HG02623 (cell line): ENCODE measurements around the gene ZHX3.

Source experiments
- ATAC-seq: cut with Tn5 transposase; IDR thresholded peaks from one replicate; pipeline ENCODE4 v1.9.1; 2021; ENCODE audit warnings: moderate library complexity; ENCODE audit not compliant: unreplicated experiment

ZHX3 gene

DNA sequence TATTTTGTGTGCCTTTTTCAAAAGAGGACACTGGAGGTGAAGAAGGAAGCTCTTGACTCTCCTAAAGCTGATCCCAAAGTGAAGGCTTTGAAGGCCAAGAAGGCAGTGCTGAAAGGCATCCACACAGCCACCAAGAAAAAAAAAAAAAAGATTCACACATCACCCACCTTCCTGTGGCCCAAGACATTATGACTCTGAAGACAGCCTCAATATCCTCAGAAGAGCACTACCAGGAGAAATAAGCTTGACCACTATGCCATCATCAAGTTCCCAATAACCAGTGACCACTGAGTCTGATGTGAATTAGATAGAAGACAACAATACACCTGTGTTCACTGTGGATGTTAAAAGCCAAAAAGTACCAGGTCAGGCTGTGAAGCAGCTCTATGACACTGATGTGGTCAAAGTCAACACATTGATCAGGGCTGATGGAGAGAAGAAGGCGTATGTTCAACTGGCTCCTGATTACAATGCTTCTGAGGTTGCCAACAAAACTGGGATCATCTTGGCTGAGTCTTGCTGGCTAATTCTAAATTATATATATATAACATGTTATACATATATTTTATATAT, 120.8 kb downstream of the ZHX3 start:
- no peak for ATAC-seq

DNA sequence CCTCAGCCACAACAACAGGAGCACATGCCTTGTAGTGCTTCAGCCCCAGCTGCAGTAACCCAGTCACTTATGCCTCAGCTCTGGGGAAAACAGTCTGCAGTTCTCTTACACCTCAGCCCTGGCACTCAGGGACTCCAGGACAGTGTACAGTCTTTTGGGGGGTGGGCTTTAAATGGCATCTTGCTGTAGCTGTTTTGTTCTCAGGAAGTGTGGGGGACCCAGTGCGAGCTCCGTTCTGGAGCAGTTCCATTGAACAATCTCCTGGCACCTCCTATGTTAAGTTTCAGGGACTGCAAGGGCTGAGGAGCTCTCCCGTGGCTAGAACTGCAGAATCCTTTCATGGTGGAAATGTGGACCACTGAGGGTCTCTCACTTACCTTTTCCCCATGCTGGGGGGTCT, 125.0 kb downstream of the ZHX3 start:
- no peak for ATAC-seq

DNA sequence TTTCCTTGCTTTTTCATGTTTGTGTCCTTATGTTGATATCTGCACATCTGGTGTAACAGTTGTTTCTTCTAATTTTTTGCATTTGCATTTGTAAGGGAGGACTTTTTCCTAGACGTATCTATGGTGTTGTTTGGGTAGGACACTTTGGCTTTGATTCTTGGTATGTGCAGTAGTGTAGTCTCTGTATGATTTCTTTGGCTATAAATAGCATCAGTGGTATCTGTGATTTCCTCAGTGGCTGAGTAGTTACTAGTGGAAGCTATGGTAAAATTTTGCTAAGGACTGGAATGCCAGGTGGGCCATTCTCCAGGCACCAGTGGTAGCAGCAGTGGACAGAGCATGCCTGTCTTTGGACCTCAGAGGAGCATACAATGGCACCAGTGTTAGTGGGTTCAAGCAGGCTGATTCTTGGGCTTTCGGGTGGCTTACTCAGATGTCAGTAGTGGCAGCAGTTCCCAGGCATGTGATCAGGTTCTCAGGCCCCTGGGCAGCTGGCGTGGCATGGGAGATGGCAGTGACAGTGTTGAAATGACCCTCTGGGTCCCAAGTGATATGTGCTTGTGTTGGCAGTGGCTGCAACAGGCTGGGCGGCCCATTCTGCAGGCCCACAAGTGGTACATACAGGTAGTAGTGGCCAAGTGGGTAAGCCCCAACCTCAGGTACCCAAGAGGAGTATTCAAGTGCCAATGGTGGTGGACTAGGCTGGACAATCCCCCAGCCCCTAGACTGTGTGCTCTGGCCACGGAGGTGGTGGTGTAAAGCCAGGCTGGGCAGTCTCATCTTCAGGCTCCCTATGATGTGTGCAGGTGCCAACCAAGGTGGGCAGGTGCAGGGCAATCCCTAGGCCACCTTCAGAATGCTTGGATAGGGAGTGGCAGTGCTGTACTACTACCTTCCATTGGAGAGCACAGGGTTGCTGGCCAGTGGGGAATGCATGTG, 125.7 kb downstream of the ZHX3 start:
- ATAC-seq: no peak

- ATAC-seq: no peak
These were observed 129.9 kb downstream of the ZHX3 start for GRCh38 chr20:41187668-41188067.

DNA sequence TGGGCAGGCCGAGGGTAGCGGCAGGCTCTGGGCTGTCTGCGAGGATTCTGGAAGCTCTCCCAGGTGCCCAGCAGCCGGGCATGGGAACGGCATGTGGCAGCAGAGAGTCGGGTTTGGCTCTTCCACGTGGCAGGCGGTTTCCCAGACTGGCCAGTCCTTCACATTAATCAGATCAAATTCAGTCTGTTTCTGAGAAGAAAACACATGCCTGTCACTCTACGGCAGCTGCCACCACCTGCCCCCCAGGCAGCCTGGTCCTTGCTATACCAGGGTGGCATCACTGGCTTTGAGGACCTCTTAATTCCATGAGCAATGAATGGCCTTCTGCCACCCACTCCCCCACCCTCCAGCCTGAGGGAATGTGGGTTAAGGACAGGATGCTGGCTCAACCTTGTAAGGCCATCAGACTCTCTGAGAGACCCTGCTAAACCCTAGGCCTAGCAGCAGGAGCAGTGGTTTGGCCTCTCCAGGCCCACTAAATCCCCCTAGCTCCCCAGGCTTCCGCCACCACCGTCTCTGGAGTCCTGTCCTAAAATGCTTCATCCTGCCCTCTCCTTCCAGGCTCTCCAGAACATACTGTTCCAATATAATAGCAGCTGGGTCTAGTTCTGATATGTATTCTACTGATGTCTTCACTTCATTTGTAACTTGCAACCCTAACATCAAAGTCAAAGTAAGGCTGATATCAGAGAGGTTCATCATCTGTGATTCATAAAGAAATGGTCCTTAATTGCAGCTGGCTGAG, 132.3 kb downstream of the ZHX3 start:
- no peak for ATAC-seq

GRCh38 chr20:41183831-41184230, 133.7 kb downstream of the ZHX3 start:
- ATAC-seq: no peak

GRCh38 chr20:41183391-41183790, 134.1 kb downstream of the ZHX3 start:
- ATAC-seq: no peak

DNA sequence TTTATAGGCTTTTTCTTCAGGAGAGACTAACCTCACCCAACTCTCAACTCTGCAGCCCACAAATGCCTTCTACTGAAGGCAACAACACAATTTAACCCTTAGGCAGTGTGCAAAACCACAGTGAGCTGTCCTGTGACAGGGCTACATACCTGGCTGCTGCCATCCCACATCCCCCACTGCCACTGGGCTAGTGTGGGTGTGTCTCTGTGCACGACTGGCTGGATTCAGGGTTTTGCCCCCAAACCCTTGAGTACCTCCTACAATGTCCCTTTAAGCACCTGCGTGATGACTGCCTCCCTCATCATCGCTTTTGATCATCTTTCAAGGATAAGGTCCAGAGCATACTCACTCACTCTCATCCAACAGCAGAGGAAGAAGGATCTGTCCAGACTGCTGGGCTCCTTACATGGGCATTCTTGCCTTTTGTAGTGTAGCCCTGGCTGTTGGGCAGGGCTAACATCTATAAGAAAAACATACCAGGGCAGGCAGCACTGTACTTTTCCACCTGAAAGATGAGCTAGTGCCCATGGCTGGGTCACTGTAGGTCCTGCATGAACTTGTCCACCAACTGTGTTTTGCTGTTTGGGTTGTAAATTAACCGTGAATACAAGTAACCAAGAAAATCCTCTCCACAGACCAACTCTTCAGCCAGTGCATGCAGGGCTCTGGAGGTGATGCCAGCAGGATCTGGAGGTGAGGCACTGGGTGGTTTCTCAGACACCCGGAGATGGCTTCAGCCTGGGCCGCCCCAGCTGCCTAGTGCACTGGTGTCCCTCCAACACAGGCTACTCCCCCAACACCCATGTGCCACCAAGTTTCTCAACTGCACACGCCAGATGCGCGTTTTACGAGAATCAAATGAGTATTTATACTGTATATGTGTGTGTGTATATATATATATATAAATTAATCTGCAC, 135.0 kb downstream of the ZHX3 start:
- ATAC-seq: no peak

DNA sequence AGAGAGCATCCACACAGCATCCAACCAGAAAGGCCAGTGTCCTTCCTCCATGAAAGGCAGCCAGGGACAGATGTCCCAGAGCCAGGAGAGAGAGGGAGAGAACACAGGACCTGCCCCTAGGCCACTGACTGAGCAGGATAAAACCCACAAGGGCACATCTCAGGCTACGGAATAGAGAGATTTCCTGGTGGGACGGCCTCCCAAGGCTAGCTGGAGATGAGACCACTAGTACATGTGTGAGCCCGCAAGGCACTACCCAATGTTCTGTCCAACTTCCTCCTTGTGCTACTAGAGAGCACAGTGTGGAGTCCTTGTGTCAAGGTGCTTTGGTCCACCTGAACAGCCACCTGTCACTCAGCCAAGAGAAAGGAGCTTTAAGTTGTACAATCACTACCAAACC, 136.0 kb downstream of the ZHX3 start:
- ATAC-seq: no peak

DNA sequence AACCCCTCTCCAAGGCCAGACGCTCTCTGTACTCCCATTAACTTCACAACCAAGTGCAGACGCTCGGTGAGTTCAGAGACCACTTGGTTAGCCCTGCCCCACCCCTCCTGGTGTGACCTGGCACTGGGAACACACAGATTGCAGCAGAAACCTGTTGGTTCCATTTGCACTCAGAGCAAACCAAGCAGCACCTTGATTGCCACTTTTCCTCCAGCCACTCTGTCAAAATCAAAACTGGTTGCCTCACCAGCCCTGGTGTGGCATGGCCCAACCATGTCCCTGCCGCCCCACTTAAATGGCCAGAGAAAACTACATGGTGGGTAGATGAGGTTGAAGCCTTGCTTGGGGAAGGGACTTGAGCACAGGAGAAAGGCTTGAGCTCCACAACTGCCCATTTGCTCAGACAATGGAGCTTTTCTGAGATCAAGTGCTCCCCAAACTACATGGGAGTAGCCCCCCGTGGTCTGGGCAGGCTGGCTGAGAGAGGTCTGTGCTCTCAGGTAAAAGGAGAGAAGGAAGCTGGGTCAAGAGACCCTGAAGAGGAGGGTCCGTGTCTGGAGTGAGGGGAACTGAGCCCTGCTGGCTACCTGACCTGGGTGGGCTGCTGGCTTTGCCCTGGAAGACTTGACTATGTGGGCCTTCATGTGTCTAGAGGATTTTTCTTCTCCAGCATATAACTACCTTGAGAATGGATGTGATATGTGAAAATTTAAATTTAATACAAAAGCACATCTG, 136.8 kb downstream of the ZHX3 start:
- ATAC-seq: no peak

- ATAC-seq: no peak
These were observed 137.6 kb downstream of the ZHX3 start for GRCh38 chr20:41179961-41180360.

DNA sequence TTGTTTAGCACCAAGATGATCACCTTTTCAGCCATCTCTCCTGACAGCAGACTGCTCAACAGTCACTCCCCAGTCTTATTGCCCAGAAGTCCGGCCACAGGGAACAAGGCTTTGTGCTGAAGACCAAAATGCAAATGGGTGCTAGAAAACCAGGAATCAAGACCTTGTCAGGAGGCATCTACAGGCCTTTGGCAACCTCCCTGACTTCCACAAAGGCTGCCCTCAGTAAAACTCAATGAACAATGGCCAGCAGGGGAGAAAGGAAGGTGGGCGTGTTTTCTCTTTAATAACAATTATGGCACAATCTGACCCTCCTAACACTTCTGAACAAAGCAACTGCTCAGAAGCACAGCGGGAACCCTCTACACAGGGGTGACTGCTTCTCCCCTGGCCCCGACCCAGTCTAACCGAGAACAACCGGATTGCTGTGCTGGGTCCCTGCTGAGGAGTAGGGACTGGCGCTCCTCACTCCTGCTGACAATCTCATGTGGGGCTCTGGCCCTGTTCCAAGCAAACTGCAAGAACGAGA, 138.6 kb downstream of the ZHX3 start:
- ATAC-seq: no peak

DNA sequence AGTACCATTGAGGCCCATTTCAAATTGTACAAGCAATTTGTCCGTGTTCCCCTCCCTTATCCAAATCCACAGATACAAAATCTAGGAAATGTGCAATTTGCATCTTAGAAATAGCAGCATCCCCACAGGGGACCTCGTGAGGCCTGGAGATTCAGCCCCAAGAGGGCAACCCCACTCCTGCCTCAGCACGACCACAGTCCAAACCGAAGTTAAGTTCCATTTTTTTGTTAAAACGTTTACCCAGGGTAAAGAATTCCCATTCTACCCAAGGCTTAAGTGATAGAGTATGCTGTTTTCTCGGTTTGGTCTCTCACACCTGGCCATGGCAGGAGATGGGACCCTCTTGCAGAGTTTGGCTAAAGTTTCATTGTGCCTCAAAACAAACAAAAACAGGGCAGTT, 139.0 kb downstream of the ZHX3 start:
- ATAC-seq: no peak

GRCh38 chr20:41177636-41178035, 139.9 kb downstream of the ZHX3 start:
- ATAC-seq: no peak

DNA sequence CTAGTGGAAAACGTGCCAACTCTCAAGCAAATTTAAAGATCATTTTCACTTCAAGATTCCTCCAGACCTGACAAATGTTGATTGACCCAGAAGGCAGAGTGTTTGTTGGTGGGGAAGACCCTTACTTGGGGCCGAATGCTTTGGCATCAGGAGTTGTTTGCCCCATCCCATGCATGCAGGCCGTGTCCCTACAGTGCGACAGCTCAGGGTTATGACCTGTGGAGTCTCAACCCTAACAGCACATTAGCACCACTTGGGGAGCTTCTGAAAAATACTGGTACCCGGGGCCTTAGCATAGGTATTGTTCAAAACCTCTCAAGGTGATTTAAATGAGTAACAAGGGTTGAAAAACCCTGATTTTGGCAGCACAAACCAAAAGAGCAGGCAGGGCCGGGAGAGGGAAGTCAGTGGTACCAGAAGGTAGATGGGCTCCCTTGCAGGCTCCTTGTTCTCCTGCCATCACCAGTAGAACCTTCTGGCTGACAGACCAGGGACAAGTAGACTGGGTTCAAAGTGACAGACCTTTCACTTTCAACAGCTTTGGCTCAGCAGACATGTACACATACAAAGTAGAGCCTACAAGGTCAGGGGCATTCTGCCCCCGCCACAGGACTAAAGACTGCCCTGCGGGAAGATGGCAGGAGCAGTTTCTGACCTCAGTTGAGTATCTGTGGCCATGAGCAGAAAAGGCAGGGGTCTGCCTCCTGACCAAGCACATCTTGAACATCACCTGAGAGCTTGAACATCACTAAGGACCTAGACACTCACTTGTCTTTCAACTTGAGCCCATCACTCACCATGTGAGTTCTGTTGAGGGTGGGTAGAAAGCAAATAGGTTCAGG, 140.6 kb downstream of the ZHX3 start:
- ATAC-seq: no peak

DNA sequence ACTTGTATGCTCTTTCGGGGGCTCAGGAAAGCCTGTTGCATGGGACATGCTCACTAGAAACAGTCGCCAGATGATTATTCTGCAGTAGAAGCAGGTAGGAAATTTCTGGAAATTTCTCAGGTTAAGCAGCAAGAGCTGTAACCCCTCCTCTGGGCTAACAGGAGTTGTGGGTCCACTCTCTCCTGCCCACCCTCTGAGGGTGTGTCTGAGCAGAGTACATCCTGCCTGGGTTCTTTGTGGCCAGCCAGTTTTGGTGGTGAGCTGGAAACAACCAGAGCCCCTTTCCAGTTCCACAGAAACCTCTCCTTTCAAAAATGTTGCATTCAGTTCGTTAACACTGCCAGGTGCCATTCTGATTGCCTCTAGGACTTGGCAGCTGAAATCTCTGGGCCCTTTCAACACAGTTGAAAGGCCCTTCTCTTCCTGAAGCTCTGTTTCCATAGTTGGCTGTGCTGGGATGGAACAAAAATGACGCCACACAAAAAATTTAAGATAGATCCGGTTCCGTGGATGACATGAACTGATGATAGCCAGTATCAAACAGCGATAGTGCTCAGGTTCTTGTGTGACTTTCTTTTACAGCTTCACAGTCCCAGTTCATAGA, 141.7 kb downstream of the ZHX3 start:
- ATAC-seq: no peak

GRCh38 chr20:41175201-41175651, 142.3 kb downstream of the ZHX3 start:
- ATAC-seq: no peak

DNA sequence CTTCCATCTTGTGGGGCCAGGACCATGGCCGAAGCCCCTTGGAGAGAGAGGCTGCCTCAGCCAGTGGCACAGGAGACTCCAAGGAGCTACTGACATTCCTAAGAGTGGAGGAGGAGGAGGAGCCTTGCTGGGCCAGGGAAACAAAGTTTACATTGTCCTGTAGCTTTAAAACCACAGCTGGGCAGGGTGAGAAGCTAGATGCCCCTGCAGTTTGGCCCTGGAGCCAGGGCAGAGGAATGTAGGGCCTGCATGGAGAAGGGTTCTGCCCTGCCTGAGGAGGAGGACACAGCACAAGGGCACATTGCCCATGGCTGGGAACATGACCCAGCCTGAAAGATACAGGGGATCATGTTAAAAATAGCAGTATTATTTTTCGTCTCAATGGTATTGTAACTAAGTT, 142.7 kb downstream of the ZHX3 start:
- ATAC-seq: no peak
